ENCODE results near the gene JUND. TPM values are rescaled to one million over a fixed set of nuclear protein-coding genes. Genes with fewer than 3 reads are reported as not detected.

JUND gene
- total RNA-seq, 1 experiment from 2014 or later: 103 TPM

DNA sequence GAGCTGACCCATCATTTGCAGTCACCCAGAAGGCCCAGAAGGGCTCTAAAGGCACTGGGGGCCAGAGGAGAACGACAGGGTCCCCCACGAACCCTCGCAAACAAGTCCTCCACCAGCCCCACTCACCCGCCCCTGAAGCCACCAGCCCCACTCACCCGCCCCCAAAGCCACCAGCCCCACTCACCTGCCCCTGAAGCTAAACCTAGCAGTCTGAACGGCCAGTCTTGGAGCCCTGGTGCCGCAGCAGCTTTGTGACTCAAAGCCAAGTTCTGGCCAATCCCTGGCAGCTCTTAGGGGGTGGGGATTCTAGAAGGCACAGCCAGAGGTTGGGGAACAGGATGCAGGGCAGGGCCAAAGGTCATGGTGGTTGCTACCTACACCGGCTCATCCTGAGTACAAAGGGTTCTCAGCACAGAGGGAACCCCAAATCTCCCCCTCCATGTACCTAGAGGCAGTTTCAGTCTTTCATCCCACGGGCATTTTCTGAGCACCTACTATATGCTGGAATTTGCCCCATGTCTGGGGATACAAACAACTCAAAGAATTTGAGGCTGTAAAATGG, 7.1 kb downstream of the JUND start, which contains the start of gene IQCN:
IQCN (minus strand) TSS at position 234 of the 562 bp plus-strand sequence. CDS start 4,974 bp downstream, outside the sequence.
- H3K56ac ChIP-seq (ENCODE audit: insufficient read length, low read depth, low read length): no peak within 1 kb of the TSS
- Mint-ChIP-seq H3K4me1 (peaks cover 17 to 24% of the 10 kb centered on the region in 2 experiments), H3K36me3 (ENCODE audit: insufficient read depth in 1 of 3, low read depth in 3 of 3) (peaks cover under 1 to 24% (median 22%) of the 10 kb centered on the region in 3 experiments), H3K4me3 (no peak within 1 kb of the TSS; a peak in 1 of 5 replicates), H3K9me3 (peaks cover 0 to 3% of the 10 kb centered on the region in 2 experiments; a peak in 1 of 5 replicates), H3K27ac (peak within 1 kb of the TSS in 2 of 3 experiments; percentile 49 to 60; a peak in 1 of 7 replicates), H3K27me3 (ENCODE audit: low read depth) (peaks cover 4% of the 10 kb centered on the region)
- H4K91ac ChIP-seq (ENCODE audit: insufficient read length, low read depth, low read length): no peak within 1 kb of the TSS
- no peaks in the 10 kb centered on the region for H4K20me1 ChIP-seq (ENCODE audit: control insufficient read depth, insufficient read depth, insufficient read length)
- H2BK20ac ChIP-seq (ENCODE audit: low read depth, low read length, poor library complexity, severe bottlenecking): no peak within 1 kb of the TSS
- no peak within 1 kb of the TSS for H3K23ac ChIP-seq (ENCODE audit: insufficient read length, low read depth, low read length)
- TF ChIP-seq CTCF (conservative IDR thresholded peaks at IDR 0.05): no peak
- no peak within 1 kb of the TSS for H2AK5ac ChIP-seq (ENCODE audit: insufficient read length, low read length)
- no peak within 1 kb of the TSS for H3K9ac ChIP-seq (ENCODE audit: extremely low read depth, insufficient read length, low read length)
- no peak within 1 kb of the TSS for H3K27ac ChIP-seq (ENCODE audit: insufficient read length, low read depth, low read length)
- H3K4me1 ChIP-seq (ENCODE audit: insufficient read depth, low read length): no peaks in the 10 kb centered on the region
- no peak within 1 kb of the TSS for H4K5ac ChIP-seq (ENCODE audit: insufficient read length, low read depth, low read length)
- H2BK120ac ChIP-seq (ENCODE audit: low read depth, low read length, poor library complexity, severe bottlenecking): no peak within 1 kb of the TSS
- no peak within 1 kb of the TSS for H3K14ac ChIP-seq (ENCODE audit: insufficient read depth, low read length)
- peaks cover 9% of the 10 kb centered on the region; the same call in 1 of the 2 replicates for H3K79me2 ChIP-seq (ENCODE audit: insufficient read depth, low read length)
- no peak within 1 kb of the TSS for H3T11ph ChIP-seq (ENCODE audit: low read length)
- H3K23me2 ChIP-seq (ENCODE audit: insufficient read length, low read depth, low read length, poor library complexity, severe bottlenecking): peaks cover 3% of the 10 kb centered on the region
- H3K4ac ChIP-seq (ENCODE audit: low read depth, low read length): no peak within 1 kb of the TSS
- WGBS (ENCODE audit: extremely low coverage, insufficient read length, low lambda C conversion rate): no CpG with 5 or more reads among the region's 9 CpGs
- H3K9me3 ChIP-seq (ENCODE audit: control insufficient read depth, low read depth, low read length): no peaks in the 10 kb centered on the region
- no peak within 1 kb of the TSS for H2BK15ac ChIP-seq (ENCODE audit: low read depth, low read length)
- H2BK12ac ChIP-seq (ENCODE audit: insufficient read length, low read depth, low read length): no peak within 1 kb of the TSS
- no peaks in the 10 kb centered on the region for H3K27me3 ChIP-seq (ENCODE audit: insufficient read depth, low read length)
- no peak within 1 kb of the TSS for H2BK5ac ChIP-seq (ENCODE audit: insufficient read length, low read length)
- no peak within 1 kb of the TSS for H4K8ac ChIP-seq (replicated peaks; ENCODE audit: insufficient read length, low read depth, low read length)
- no peak within 1 kb of the TSS for H3K18ac ChIP-seq (ENCODE audit: insufficient read length, low read depth, low read length)
- H3K79me1 ChIP-seq (ENCODE audit: insufficient read depth, low read depth, low read length, poor library complexity, severe bottlenecking): peaks cover 3% of the 10 kb centered on the region
- DNase-seq: peak; percentile 75
- H3K4me2 ChIP-seq (ENCODE audit: insufficient read depth, insufficient read length, low read length): no peak within 1 kb of the TSS
- H2AFZ ChIP-seq (ENCODE audit: low read length): no peak within 1 kb of the TSS

All from H9 (cell line).